GM23338 (cell line): ENCODE data around the gene NPNT. TPM values are rescaled to one million over a fixed set of nuclear protein-coding genes. Genes with fewer than 3 reads are reported as not detected.

Experiments
- ATAC-seq: fragments of 200-7000 bp; cut with Tn5 transposase; 3 replicates; pipeline ENCODE4 v1.9.1; 2020
- DNase-seq: peaks from one replicate; pipeline ENCODE4 v3.0.0-alpha.2; 2015; ENCODE audit warnings: low spot score
- H2AFZ ChIP-seq: fragments of 200-600 bp; sonication (generic); 2 replicates; pipeline ENCODE4 v1.8.0; 2016; ENCODE audit warnings: antibody characterized with exemption, mild to moderate bottlenecking, moderate library complexity
- H3F3A ChIP-seq: fragments of 200-600 bp; sonication (generic); replicated peaks from 2 replicates; pipeline ENCODE4 v1.8.0; 2017; ENCODE audit warnings: antibody characterized with exemption, mixed run types, low read depth
- H3K27ac ChIP-seq: fragments of 200-600 bp; sonication (generic); 2 replicates; pipeline ENCODE4 v1.6.1; 2016; ENCODE audit warnings: low read depth
- H3K27me3 ChIP-seq: fragments of 200-600 bp; sonication (generic); 2 replicates; pipeline ENCODE4 v1.8.0; 2016; ENCODE audit warnings: mild to moderate bottlenecking, mixed run types, moderate library complexity; ENCODE audit not compliant: insufficient read depth
- H3K36me3 ChIP-seq: fragments of 200-600 bp; sonication (generic); 2 replicates; pipeline ENCODE4 v1.8.0; 2016; ENCODE audit warnings: mild to moderate bottlenecking; ENCODE audit not compliant: insufficient read depth
- H3K4me1 ChIP-seq: fragments of 200-600 bp; sonication (generic); 2 replicates; pipeline ENCODE4 v1.8.0; 2016; ENCODE audit warnings: mild to moderate bottlenecking, moderate library complexity; ENCODE audit not compliant: insufficient read depth
- H3K4me2 ChIP-seq: fragments of 200-600 bp; sonication (generic); 2 replicates; pipeline ENCODE4 v1.7.1; 2017; ENCODE audit warnings: mixed run types
- H3K4me3 ChIP-seq: fragments of 200-600 bp; sonication (generic); 2 replicates; pipeline ENCODE4 v1.6.1; 2016; ENCODE audit warnings: mixed run types
- H3K79me2 ChIP-seq: fragments of 200-600 bp; sonication (generic); replicated peaks from 2 replicates; pipeline ENCODE4 v1.8.0; 2017; ENCODE audit warnings: mild to moderate bottlenecking; ENCODE audit not compliant: insufficient read depth
- H3K9me2 ChIP-seq: fragments of 200-600 bp; sonication (generic); 2 replicates; pipeline ENCODE4 v1.8.0; 2017; ENCODE audit not compliant: insufficient read depth
- H4K20me1 ChIP-seq: fragments of 200-600 bp; sonication (generic); replicated peaks from 2 replicates; pipeline ENCODE4 v1.8.0; 2017; ENCODE audit warnings: mild to moderate bottlenecking; ENCODE audit not compliant: insufficient read depth
- H3K27ac Mint-ChIP-seq: 2 replicates; pipeline ENCODE4 v1.8.0; 2020; ENCODE audit warnings: inconsistent platforms, mild to moderate bottlenecking, moderate library complexity, mixed read lengths
- H3K27me3 Mint-ChIP-seq: 3 replicates; pipeline ENCODE4 v1.8.0; 2022; ENCODE audit warnings: low read depth, mild to moderate bottlenecking, moderate library complexity, mixed read lengths, inconsistent platforms; ENCODE audit not compliant: insufficient read depth, poor library complexity
- H3K36me3 Mint-ChIP-seq: 3 replicates; pipeline ENCODE4 v1.8.0; 2021; ENCODE audit warnings: low read depth, mild to moderate bottlenecking, inconsistent platforms, moderate library complexity, mixed read lengths
- H3K4me1 Mint-ChIP-seq: 3 replicates; pipeline ENCODE4 v1.8.0; 2020; ENCODE audit warnings: mild to moderate bottlenecking, inconsistent platforms, mixed read lengths
- H3K4me3 Mint-ChIP-seq: 3 replicates; pipeline ENCODE4 v1.8.0; 2021; ENCODE audit warnings: moderate library complexity, mild to moderate bottlenecking, inconsistent platforms, mixed read lengths
- H3K9me3 Mint-ChIP-seq: 3 replicates; pipeline ENCODE4 v1.8.0; 2020; ENCODE audit warnings: moderate library complexity, mild to moderate bottlenecking, inconsistent platforms, mixed read lengths
- CREB1 ChIP-seq: fragments of 250-450 bp; sonication (Bioruptor Pico); IDR thresholded peaks from 2 replicates; pipeline ENCODE4 v1.5.0; 2020; ENCODE audit warnings: low read depth, mild to moderate bottlenecking, moderate library complexity
- CTCF ChIP-seq, 2 experiments: fragments of 200-600 bp in 1 of 2; sonication (generic) in 1 of 2; conservative IDR thresholded peaks; 2 replicates each; pipeline versions ENCODE4 v1.5.1 to v1.6.1; 2016 to 2017; ENCODE audit warnings: antibody characterized with exemption in 2 of 2, low read depth in 2 of 2, mild to moderate bottlenecking in 2 of 2, moderate library complexity in 1 of 2
- EZH2 ChIP-seq: fragments of 200-600 bp; sonication (generic); IDR thresholded peaks from one replicate; pipeline ENCODE4 v1.8.0; 2017; ENCODE audit warnings: antibody characterized with exemption, mild to moderate bottlenecking, low read depth; ENCODE audit not compliant: unreplicated experiment
- EZH2phosphoT487 ChIP-seq: fragments of 200-600 bp; sonication (generic); IDR thresholded peaks from one replicate; pipeline ENCODE4 v1.8.1; 2018; ENCODE audit warnings: antibody characterized with exemption; ENCODE audit not compliant: unreplicated experiment
- NANOG ChIP-seq: IDR thresholded peaks from 2 replicates; pipeline ENCODE4 v1.6.1; 2016; ENCODE audit warnings: antibody characterized with exemption, borderline replicate concordance
- POLR2AphosphoS5 ChIP-seq: IDR thresholded peaks from 2 replicates; pipeline ENCODE4 v1.6.1; 2016; ENCODE audit warnings: antibody characterized with exemption, low read depth
- ZNF331 ChIP-seq: fragments of 250-450 bp; sonication (Bioruptor Pico); IDR thresholded peaks from 2 replicates; pipeline ENCODE4 v1.5.0; 2020; ENCODE audit warnings: low read depth, mild to moderate bottlenecking, moderate library complexity
- ZNF462 ChIP-seq: fragments of 250-450 bp; sonication (Bioruptor Pico); IDR thresholded peaks from 2 replicates; pipeline ENCODE4 v1.5.0; 2020; ENCODE audit warnings: mild to moderate bottlenecking, moderate library complexity
- polyA plus RNA-seq: library from polyadenylated mRNA; unstranded; fragments of >200 nt; fragmentation: Nextera tagmentation; extraction: Ambion mirVana; gene quantifications from 2 replicates; pipeline ENCODE4 v1.2.1, GENCODE V29; 2016
- total RNA-seq: library from RNA; depleted of rRNA; stranded (reverse); fragments of >200 nt; shearing (Covaris generic); gene quantifications from 2 replicates; pipeline ENCODE4 v1.2.3, GENCODE V29; 2014
- TF ChIP-seq, protein P1 (sequence below): IDR thresholded peaks from 2 replicates; pipeline ENCODE4 v1.6.1; 2016; ENCODE audit warnings: antibody characterized with exemption

NPNT gene
- total and polyA plus RNA-seq, 2 experiments from 2014 or later: 1.4 TPM

GRCh38 chr4:106002994-106003393 is 107.7 kb downstream of the NPNT start (continued):
- no peak for TF ChIP-seq ZNF462 (CRISPR knock-in tag)

GRCh38 chr4:106010761-106011160 is 115.5 kb downstream of the NPNT start:
- Mint-ChIP-seq H3K27me3 (no peaks in the 10 kb centered on the region), H3K27ac (no peak overlapping the region), H3K4me1 (no peaks in the 10 kb centered on the region), H3K36me3 (peaks cover 10% of the 10 kb centered on the region), H3K4me3 (no peak overlapping the region), H3K9me3 (peaks cover 12% of the 10 kb centered on the region; the same call in 2 of the 3 replicates)
- Histone ChIP-seq H4K20me1 (no peaks in the 10 kb centered on the region), H2AFZ (no peak overlapping the region), H3K27me3 (no peaks in the 10 kb centered on the region), H3K27ac (no peak overlapping the region), H3F3A (no peaks in the 10 kb centered on the region), H3K79me2 (no peaks in the 10 kb centered on the region), H3K4me2 (no peak overlapping the region), H3K4me3 (no peak overlapping the region), H3K9me2 (peaks cover 2% of the 10 kb centered on the region; the same call in 1 of the 2 replicates), H3K36me3 (no peaks in the 10 kb centered on the region), H3K4me1 (no peaks in the 10 kb centered on the region)
- ATAC-seq: no peak
- no peak for DNase-seq
- TF ChIP-seq EZH2phosphoT487: no peak
- no peak for TF ChIP-seq EZH2
- TF ChIP-seq NANOG: no peak
- TF ChIP-seq POLR2AphosphoS5: no peak
- TF ChIP-seq, protein P1, sequence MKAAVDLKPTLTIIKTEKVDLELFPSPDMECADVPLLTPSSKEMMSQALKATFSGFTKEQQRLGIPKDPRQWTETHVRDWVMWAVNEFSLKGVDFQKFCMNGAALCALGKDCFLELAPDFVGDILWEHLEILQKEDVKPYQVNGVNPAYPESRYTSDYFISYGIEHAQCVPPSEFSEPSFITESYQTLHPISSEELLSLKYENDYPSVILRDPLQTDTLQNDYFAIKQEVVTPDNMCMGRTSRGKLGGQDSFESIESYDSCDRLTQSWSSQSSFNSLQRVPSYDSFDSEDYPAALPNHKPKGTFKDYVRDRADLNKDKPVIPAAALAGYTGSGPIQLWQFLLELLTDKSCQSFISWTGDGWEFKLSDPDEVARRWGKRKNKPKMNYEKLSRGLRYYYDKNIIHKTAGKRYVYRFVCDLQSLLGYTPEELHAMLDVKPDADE: no peak
- no peak for TF ChIP-seq ZNF331 (CRISPR knock-in tag)
- no peak for TF ChIP-seq CREB1
- no peak for TF ChIP-seq CTCF (conservative IDR thresholded peaks at IDR 0.05; ENCODE audit: low read depth in 2 of 2)
